ENCODE results near the gene GLI3. TPM values are rescaled to one million over a fixed set of nuclear protein-coding genes. Genes with fewer than 3 reads are reported as not detected.

GLI3 gene
- total RNA-seq, 2 donors from 2014 or later, result 3.4 to 6.6 TPM

- ATAC-seq (ENCODE audit: insufficient number of reproducible peaks, low FRiP score, low read depth), result no peak
Measured at GRCh38 chr7:42049761-42050160, 187.2 kb downstream of the GLI3 start.

GRCh38 chr7:42046483-42046882 is 190.5 kb downstream of the GLI3 start:
- ATAC-seq (ENCODE audit: insufficient number of reproducible peaks, low FRiP score, low read depth) (no peak), DNase-seq (ENCODE audit: low spot score) (no peak)
- Histone ChIP-seq H3K36me3 (no peaks in the 10 kb centered on the region), H3K27ac (no peak overlapping the region), H3K9me3 (no peaks in the 10 kb centered on the region), H3K4me3 (no peak overlapping the region), H3K27me3 (replicated peaks; ENCODE audit: insufficient read depth) (no peaks in the 10 kb centered on the region), H3K4me1 (ENCODE audit: control insufficient read depth in 1 of 2, low read depth in 2 of 2) (no peaks in the 10 kb centered on the region)
- TF ChIP-seq CTCF (IDR thresholded peaks at IDR 0.05), result no peak

More at GRCh38 chr7:42049761-42050160, 187.2 kb downstream of the GLI3 start:
- no peak for TF ChIP-seq CTCF (IDR thresholded peaks at IDR 0.05)
- Histone ChIP-seq H3K36me3 (no peaks in the 10 kb centered on the region), H3K27ac (no peak overlapping the region), H3K4me1 (ENCODE audit: control insufficient read depth in 1 of 2, low read depth in 2 of 2) (no peaks in the 10 kb centered on the region), H3K4me3 (no peak overlapping the region), H3K27me3 (replicated peaks; ENCODE audit: insufficient read depth) (no peaks in the 10 kb centered on the region), H3K9me3 (no peaks in the 10 kb centered on the region)
- DNase-seq (ENCODE audit: low spot score), result no peak

- no peak for DNase-seq (ENCODE audit: low spot score)
- Histone ChIP-seq H3K4me1 (ENCODE audit: control insufficient read depth in 1 of 2, low read depth in 2 of 2) (no peaks in the 10 kb centered on the region), H3K36me3 (no peaks in the 10 kb centered on the region), H3K4me3 (no peak overlapping the region), H3K27ac (no peak overlapping the region), H3K9me3 (no peaks in the 10 kb centered on the region), H3K27me3 (replicated peaks; ENCODE audit: insufficient read depth) (no peaks in the 10 kb centered on the region)
- no peak for ATAC-seq (ENCODE audit: insufficient number of reproducible peaks, low FRiP score, low read depth)
- no peak for TF ChIP-seq CTCF (IDR thresholded peaks at IDR 0.05)
Measured at GRCh38 chr7:42045961-42046360, 191.0 kb downstream of the GLI3 start.

- H3K36me3 ChIP-seq, result peaks cover 9% of the 10 kb centered on the region
- ATAC-seq (ENCODE audit: insufficient number of reproducible peaks, low FRiP score, low read depth), result no peak
Measured at GRCh38 chr7:42039921-42040320, 197.1 kb downstream of the GLI3 start.

GRCh38 chr7:42035210-42035609 is 201.8 kb downstream of the GLI3 start:
- no peaks in the 10 kb centered on the region for H3K9me3 ChIP-seq
- no peaks in the 10 kb centered on the region for H3K4me1 ChIP-seq (ENCODE audit: control insufficient read depth in 1 of 2, low read depth in 2 of 2)
- no peak for TF ChIP-seq CTCF (IDR thresholded peaks at IDR 0.05)
- DNase-seq (ENCODE audit: low spot score) (no peak), ATAC-seq (ENCODE audit: insufficient number of reproducible peaks, low FRiP score, low read depth) (no peak)
- no peak overlapping the region for H3K4me3 ChIP-seq
- peaks cover 9% of the 10 kb centered on the region for H3K36me3 ChIP-seq
- no peaks in the 10 kb centered on the region for H3K27me3 ChIP-seq (replicated peaks; ENCODE audit: insufficient read depth)
- no peak overlapping the region for H3K27ac ChIP-seq

More at GRCh38 chr7:42039921-42040320, 197.1 kb downstream of the GLI3 start:
- H3K9me3 ChIP-seq, result no peaks in the 10 kb centered on the region
- no peaks in the 10 kb centered on the region for H3K27me3 ChIP-seq (replicated peaks; ENCODE audit: insufficient read depth)
- H3K27ac ChIP-seq, result no peak overlapping the region
- TF ChIP-seq CTCF (IDR thresholded peaks at IDR 0.05), result no peak
- no peak overlapping the region for H3K4me3 ChIP-seq
- H3K4me1 ChIP-seq (ENCODE audit: control insufficient read depth in 1 of 2, low read depth in 2 of 2), result no peaks in the 10 kb centered on the region
- no peak for DNase-seq (ENCODE audit: low spot score)

Data from thoracic aorta (tissue), 2 donors.